A549 (cell line): Measurements from ENCODE around the gene MAP3K13. TPM values are rescaled to one million over a fixed set of nuclear protein-coding genes. Genes with fewer than 3 reads are reported as not detected.

ENCODE experiments used
- ATAC-seq, 2 experiments: fragments of 200-7000 bp in 1 of 2; fragments of >200 bp in 1 of 2; cut with Nextera tagmentation in 1 of 2; cut with Tn5 transposase in 1 of 2; 3 replicates each; pipeline versions ENCODE4 v1.8.0 to v1.9.1; 2018 to 2020; ENCODE audit warnings: mild to moderate bottlenecking in 1 of 2, moderate library complexity in 1 of 2
- CTCF ChIA-PET: fragments of 300-600 bp; sonication (Branson Sonifier 250); formaldehyde crosslinking; extraction: SDS; loops from one replicate; lab custom pipeline; 2021; ENCODE audit warnings: antibody characterized with exemption, inconsistent platforms; lab: Yijun Ruan, JAX
- POLR2A ChIA-PET: fragments of 350-600 bp; formaldehyde crosslinking; extraction: SDS; loops from one replicate; lab custom pipeline; 2021; ENCODE audit warnings: antibody characterized with exemption, inconsistent platforms; lab: Yijun Ruan, JAX
- DNase-seq, 2 experiments: peaks; one replicate each; pipeline versions ENCODE4 v3.0.0 to v3.0.0-alpha.2; 2011 to 2016; ENCODE audit warnings: low read depth in 1 of 2, low spot score in 1 of 2
- FAIRE-seq: peaks from 2 replicates; lab custom pipeline; 2011; peaks lifted over from hg19 to GRCh38; lab: Jason Lieb, UNC
- H3K27ac ChIP-seq, 2 experiments: fragments of >200 bp; sonication (Bioruptor Twin); formaldehyde crosslinking; 3 replicates each; pipeline ENCODE4 v1.5.1; 2016 to 2017
- H3K4me1 ChIP-seq: fragments of >200 bp; sonication (Bioruptor Twin); formaldehyde crosslinking; 3 replicates; pipeline ENCODE4 v1.6.1; 2016
- H3K4me2 ChIP-seq: fragments of >200 bp; sonication (Bioruptor Twin); formaldehyde crosslinking; 3 replicates; pipeline ENCODE4 v1.6.1; 2016
- H3K4me3 ChIP-seq: fragments of >200 bp; sonication (Bioruptor Twin); formaldehyde crosslinking; 3 replicates; pipeline ENCODE4 v1.5.1; 2016
- H3K9me3 ChIP-seq: fragments of >200 bp; sonication (Bioruptor Twin); formaldehyde crosslinking; 3 replicates; pipeline ENCODE4 v1.6.1; 2016
- CEBPB ChIP-seq, 2 experiments: fragments of >200 bp in 1 of 2; sonication (Bioruptor Twin) in 1 of 2; formaldehyde crosslinking in 1 of 2; IDR thresholded peaks; 2 replicates each; pipeline ENCODE4 v1.6.1; 2012 to 2016
- CHD4 ChIP-seq: fragments of 200-600 bp; sonication (generic); IDR thresholded peaks from 2 replicates; pipeline ENCODE4 v1.6.1; 2016; ENCODE audit warnings: antibody characterized with exemption, mild to moderate bottlenecking, borderline replicate concordance
- EP300 ChIP-seq, 2 experiments: fragments of >200 bp; sonication (Bioruptor Twin); formaldehyde crosslinking; IDR thresholded peaks; 2 replicates in 1 of 2; 3 replicates in 1 of 2; pipeline ENCODE4 v1.6.1; 2016 to 2017
- FOSL2 ChIP-seq, 2 experiments: fragments of 450-650 bp in 1 of 2; fragments of >200 bp in 1 of 2; sonication (Bioruptor Twin) in 1 of 2; formaldehyde crosslinking; IDR thresholded peaks; 2 replicates each; pipeline versions ENCODE4 v1.5.0 to v1.6.1; 2016 to 2020; ENCODE audit warnings: mild to moderate bottlenecking in 1 of 2, moderate library complexity in 1 of 2
- GATA3 ChIP-seq: IDR thresholded peaks from 2 replicates; pipeline ENCODE4 v1.6.1; 2012; ENCODE audit warnings: borderline replicate concordance
- JUN ChIP-seq, 2 experiments: fragments of >200 bp; sonication (Bioruptor Twin); formaldehyde crosslinking; IDR thresholded peaks; 2 replicates in 1 of 2; 3 replicates in 1 of 2; pipeline ENCODE4 v1.6.1; 2016 to 2017
- MAFK ChIP-seq: fragments of 450-650 bp; IDR thresholded peaks from 2 replicates; pipeline ENCODE4 v1.6.1; 2014; ENCODE audit not compliant: partially characterized antibody
- MAX ChIP-seq: IDR thresholded peaks from 2 replicates; pipeline ENCODE4 v1.6.1; 2012
- MAZ ChIP-seq: fragments of 150-350 bp; IDR thresholded peaks from 2 replicates; pipeline ENCODE4 v1.6.1; 2014; ENCODE audit warnings: antibody characterized with exemption, low read depth, low read length, borderline replicate concordance
- RAD21 ChIP-seq, 2 experiments: fragments of >200 bp in 1 of 2; sonication (Bioruptor Twin) in 1 of 2; formaldehyde crosslinking in 1 of 2; IDR thresholded peaks in 1 of 2; conservative IDR thresholded peaks in 1 of 2; 2 replicates in 1 of 2; 3 replicates in 1 of 2; pipeline ENCODE4 v1.6.1; 2012 to 2018; ENCODE audit warnings: inconsistent platforms in 1 of 2
- RARB ChIP-seq: fragments of 250-450 bp; sonication (Bioruptor Pico); IDR thresholded peaks from 2 replicates; pipeline ENCODE4 v1.8.0; 2021; ENCODE audit warnings: mild to moderate bottlenecking, moderate library complexity
- RCOR1 ChIP-seq: fragments of 150-350 bp; IDR thresholded peaks from 2 replicates; pipeline ENCODE4 v1.6.1; 2014; ENCODE audit warnings: antibody characterized with exemption, low read length, low read depth
- RNF2 ChIP-seq: fragments of 200-600 bp; sonication (generic); IDR thresholded peaks from 2 replicates; pipeline ENCODE4 v1.6.1; 2016; ENCODE audit warnings: low read depth, mild to moderate bottlenecking, antibody characterized with exemption, moderate library complexity, borderline replicate concordance
- TFCP2L1 ChIP-seq: fragments of 250-450 bp; sonication (Bioruptor Pico); IDR thresholded peaks from 2 replicates; pipeline ENCODE4 v1.5.0; 2021; ENCODE audit warnings: mild to moderate bottlenecking
- USF2 ChIP-seq: fragments of 450-650 bp; IDR thresholded peaks from 2 replicates; pipeline ENCODE4 v1.6.1; 2014; ENCODE audit warnings: antibody characterized with exemption
- WGBS: methylation state at CpG from one replicate; pipeline ENCODE4 v1.1.6; 2017; ENCODE audit errors: missing lambda C conversion rate; 5-methylcytosine and 5-hydroxymethylcytosine counted together
- polyA plus RNA-seq, 4 experiments: library from polyadenylated mRNA; depleted of rRNA in 3 of 4; stranded (reverse); fragments of >200 nt; fragmentation: RNase III in 1 of 4; extraction: RNeasy Plus Mini Kit Qiagen cat#74134 plus additional on column Dnase treatment in 1 of 4; gene quantifications; 2 replicates in 3 of 4; 3 replicates in 1 of 4; pipeline ENCODE4 v1.2.3, GENCODE V29; 2011 to 2017

Gene MAP3K13
- polyA plus RNA-seq, 2 of the 4 experiments (the other 2 are of a cell fraction), result 15.8 to 23.2 TPM

- no peak overlapping the region for H3K4me3 ChIP-seq
- H3K9me3 ChIP-seq, result no peaks in the 10 kb centered on the region
- no peak for FAIRE-seq
- WGBS, result 2% methylated on average over 5 of the region's 5 CpGs
- H3K4me1 ChIP-seq, result peaks cover 80% of the 10 kb centered on the region
- ATAC-seq, result peak; percentile 35 to 47
- CTCF ChIA-PET, result interaction anchor here (1.0 kb wide), 1 partner anchor 11 kb away, joined by 3 read pairs; no protein-coding TSS in a partner anchor
- peak overlapping the region; percentile 77 to 83 for H3K27ac ChIP-seq
- peak overlapping the region; percentile 64 for H3K4me2 ChIP-seq
- no peak for TF ChIP-seq MAZ
- TF ChIP-seq TFCP2L1 (CRISPR knock-in tag), result no peak
- no peak for TF ChIP-seq FOSL2 (IDR thresholded peaks at IDR 0.05)
- TF ChIP-seq FOSL2 (CRISPR knock-in tag; IDR thresholded peaks at IDR 0.05), result peak; percentile 64; the same call in 1 of the 2 replicates
- peak in 1 of 2 experiments; percentile 13; a peak in 1 of 5 replicates for TF ChIP-seq RAD21 (conservative IDR thresholded peaks at IDR 0.05 in 1 of 2, IDR thresholded peaks at IDR 0.05 in 1 of 2)
- TF ChIP-seq CHD4, result no peak
- 0 out of 2 replicates have a peak, but pooled peaks have one; percentile 38 for TF ChIP-seq MAX
- peak in 1 of 2 experiments; percentile 31; a peak in 1 of 5 replicates for TF ChIP-seq JUN (IDR thresholded peaks at IDR 0.05)
- TF ChIP-seq GATA3, result peak; percentile 77; the same call in 1 of the 2 replicates
- TF ChIP-seq CEBPB (IDR thresholded peaks at IDR 0.05), result peak in 1 of 2 experiments; percentile 61; a peak in 1 of 4 replicates
- peak in 1 of 2 experiments; percentile 51; a peak in 1 of 5 replicates for TF ChIP-seq EP300 (IDR thresholded peaks at IDR 0.05)
- no peak for TF ChIP-seq RNF2
- TF ChIP-seq MAFK, result no peak
- DNase-seq, result peak in 1 of 2 experiments; percentile 78
- POLR2A ChIA-PET, result no interaction called here
Observed at GRCh38 chr3:185337231-185337816, 25.6 kb upstream of the MAP3K13 start.

GRCh38 chr3:185339945-185340344, 23.0 kb upstream of the MAP3K13 start:
- Histone ChIP-seq H3K4me1 (peaks cover 79% of the 10 kb centered on the region), H3K4me3 (no peak overlapping the region), H3K27ac (peak overlapping the region in 1 of 2 experiments; percentile 48; a peak in 2 of 6 replicates), H3K4me2 (0 out of 3 replicates have a peak overlapping the region, but pooled peaks have one; percentile 7), H3K9me3 (no peaks in the 10 kb centered on the region)
- ATAC-seq, result no peak
- FAIRE-seq, result no peak
- DNase-seq, result no peak
- TF ChIP-seq MAFK (peak; percentile 37), TFCP2L1 (CRISPR knock-in tag) (no peak)
- WGBS, result 83% methylated on average over 2 of the region's 2 CpGs
- ChIA-PET POLR2A (no interaction called here), CTCF (no interaction called here)

GRCh38 chr3:185340751-185341150, 22.2 kb upstream of the MAP3K13 start:
- DNase-seq, result no peak
- POLR2A ChIA-PET, result no interaction called here
- peak overlapping the region; percentile 5 to 77; a peak in 3 of 6 replicates for H3K27ac ChIP-seq
- H3K4me2 ChIP-seq, result no peak overlapping the region
- ATAC-seq, result no peak
- peaks cover 71% of the 10 kb centered on the region for H3K4me1 ChIP-seq
- CTCF ChIA-PET, result interaction anchor here (1.3 kb wide), 1 partner anchor 12 kb away, joined by 3 read pairs; no protein-coding TSS in a partner anchor
- TF ChIP-seq RARB (CRISPR knock-in tag), result no peak
- H3K9me3 ChIP-seq, result no peaks in the 10 kb centered on the region
- H3K4me3 ChIP-seq, result no peak overlapping the region
- WGBS, result 86% methylated on average over 2 of the region's 2 CpGs
- no peak for FAIRE-seq

GRCh38 chr3:185341616-185342458, 21.1 kb upstream of the MAP3K13 start:
- WGBS, result 27% methylated on average over 5 of the region's 5 CpGs
- peak in 1 of 2 experiments; percentile 39 for DNase-seq
- Histone ChIP-seq H3K4me3 (no peak overlapping the region), H3K27ac (peak overlapping the region; percentile 63 to 77), H3K9me3 (no peaks in the 10 kb centered on the region), H3K4me1 (peaks cover 60% of the 10 kb centered on the region), H3K4me2 (peak overlapping the region; percentile 68)
- POLR2A ChIA-PET, result no interaction called here
- peak; percentile 36 to 69; a peak in 4 of 6 replicates for ATAC-seq
- TF ChIP-seq MAX (peak; percentile 31; the same call in 1 of the 2 replicates), RCOR1 (no peak), CEBPB (IDR thresholded peaks at IDR 0.05) (no peak), USF2 (peak; percentile 60)
- CTCF ChIA-PET, result interaction anchor here (1.3 to 1.7 kb wide), 3 partner anchors 11 to 234 kb away, joined by 3 read pairs; no protein-coding TSS in a partner anchor
- FAIRE-seq, result no peak
